Progenitor cell of endocrine pancreas (in vitro differentiated cells): ENCODE data around the gene GAB2. TPM values are rescaled to one million over a fixed set of nuclear protein-coding genes. Genes with fewer than 3 reads are reported as not detected.

Source experiments
- DNase-seq: peaks from one replicate; pipeline ENCODE4 v3.0.0; 2021; ENCODE audit warnings: low spot score; ENCODE audit not compliant: unreplicated experiment
- H3K27ac Mint-ChIP-seq: 2 replicates; pipeline ENCODE4 v1.8.0; 2021; ENCODE audit warnings: mild to moderate bottlenecking, moderate library complexity, mixed read lengths
- H3K27me3 Mint-ChIP-seq: 2 replicates; pipeline ENCODE4 v1.8.0; 2021; ENCODE audit warnings: mixed read lengths
- H3K36me3 Mint-ChIP-seq: 2 replicates; pipeline ENCODE4 v1.8.0; 2022; ENCODE audit warnings: mixed read lengths; ENCODE audit not compliant: insufficient read depth
- H3K4me1 Mint-ChIP-seq: 2 replicates; pipeline ENCODE4 v1.8.0; 2021; ENCODE audit warnings: low read depth, mixed read lengths
- H3K4me3 Mint-ChIP-seq: 2 replicates; pipeline ENCODE4 v1.8.0; 2021; ENCODE audit warnings: low read depth, mild to moderate bottlenecking, moderate library complexity, mixed read lengths
- H3K9me3 Mint-ChIP-seq: 2 replicates; pipeline ENCODE4 v1.8.0; 2021; ENCODE audit warnings: low read depth, mixed read lengths
- total RNA-seq: library from RNA; stranded (reverse); gene quantifications from 2 replicates; pipeline ENCODE4 v1.2.1, GENCODE V29; 2021
- TF ChIP-seq, protein P1 (sequence below): fragments of 200-600 bp; sonication (generic); IDR thresholded peaks from one replicate; pipeline ENCODE4 v1.5.0; 2021; ENCODE audit warnings: antibody characterized with exemption, mild to moderate bottlenecking; ENCODE audit not compliant: unreplicated experiment

GAB2 gene
- total RNA-seq, 1 donor from 2014 or later: 37.6 TPM

GRCh38 chr11:78311702-78312371 is 105.8 kb downstream of the GAB2 start:
- TF ChIP-seq, protein P1, sequence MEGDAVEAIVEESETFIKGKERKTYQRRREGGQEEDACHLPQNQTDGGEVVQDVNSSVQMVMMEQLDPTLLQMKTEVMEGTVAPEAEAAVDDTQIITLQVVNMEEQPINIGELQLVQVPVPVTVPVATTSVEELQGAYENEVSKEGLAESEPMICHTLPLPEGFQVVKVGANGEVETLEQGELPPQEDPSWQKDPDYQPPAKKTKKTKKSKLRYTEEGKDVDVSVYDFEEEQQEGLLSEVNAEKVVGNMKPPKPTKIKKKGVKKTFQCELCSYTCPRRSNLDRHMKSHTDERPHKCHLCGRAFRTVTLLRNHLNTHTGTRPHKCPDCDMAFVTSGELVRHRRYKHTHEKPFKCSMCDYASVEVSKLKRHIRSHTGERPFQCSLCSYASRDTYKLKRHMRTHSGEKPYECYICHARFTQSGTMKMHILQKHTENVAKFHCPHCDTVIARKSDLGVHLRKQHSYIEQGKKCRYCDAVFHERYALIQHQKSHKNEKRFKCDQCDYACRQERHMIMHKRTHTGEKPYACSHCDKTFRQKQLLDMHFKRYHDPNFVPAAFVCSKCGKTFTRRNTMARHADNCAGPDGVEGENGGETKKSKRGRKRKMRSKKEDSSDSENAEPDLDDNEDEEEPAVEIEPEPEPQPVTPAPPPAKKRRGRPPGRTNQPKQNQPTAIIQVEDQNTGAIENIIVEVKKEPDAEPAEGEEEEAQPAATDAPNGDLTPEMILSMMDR: no peak
- peaks cover 17% of the 10 kb centered on the region for H3K4me1 Mint-ChIP-seq
- no peaks in the 10 kb centered on the region for H3K27me3 Mint-ChIP-seq
- H3K4me3 Mint-ChIP-seq: no peak overlapping the region
- DNase-seq: no peak
- no peaks in the 10 kb centered on the region for H3K9me3 Mint-ChIP-seq
- no peaks in the 10 kb centered on the region for H3K36me3 Mint-ChIP-seq
- H3K27ac Mint-ChIP-seq: no peak overlapping the region

GRCh38 chr11:78310500-78310909 is 107.1 kb downstream of the GAB2 start:
- H3K27ac Mint-ChIP-seq: no peak overlapping the region
- H3K36me3 Mint-ChIP-seq: no peaks in the 10 kb centered on the region
- H3K4me3 Mint-ChIP-seq: no peak overlapping the region
- H3K9me3 Mint-ChIP-seq: no peaks in the 10 kb centered on the region
- TF ChIP-seq, protein P1: no peak
- H3K27me3 Mint-ChIP-seq: no peaks in the 10 kb centered on the region
- DNase-seq: no peak
- peaks cover 17% of the 10 kb centered on the region for H3K4me1 Mint-ChIP-seq

DNA sequence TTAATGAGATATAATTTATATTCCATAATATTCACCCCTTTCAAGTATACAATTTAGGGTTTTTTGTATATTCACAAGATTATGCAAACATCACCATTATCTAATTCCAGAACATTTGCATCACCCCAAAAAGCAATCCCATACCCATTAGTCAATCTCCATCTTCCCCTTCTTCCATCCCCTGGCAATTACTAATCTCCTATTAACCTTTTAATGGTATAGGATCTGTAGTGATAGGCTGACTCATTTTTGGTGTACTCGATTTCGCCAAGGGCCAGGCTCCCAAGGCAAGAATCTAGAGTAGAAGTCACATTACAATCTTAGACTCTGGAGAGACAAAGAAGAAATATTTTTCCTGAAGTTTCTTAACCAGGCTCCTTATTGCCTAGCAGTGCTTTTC is 113.4 kb downstream of the GAB2 start:
- Mint-ChIP-seq H3K27ac (no peak overlapping the region), H3K36me3 (peaks cover 3% of the 10 kb centered on the region), H3K4me1 (peaks cover 3% of the 10 kb centered on the region), H3K4me3 (no peak overlapping the region), H3K27me3 (no peaks in the 10 kb centered on the region), H3K9me3 (peaks cover 7% of the 10 kb centered on the region)
- TF ChIP-seq, protein P1: no peak
- no peak for DNase-seq

DNA sequence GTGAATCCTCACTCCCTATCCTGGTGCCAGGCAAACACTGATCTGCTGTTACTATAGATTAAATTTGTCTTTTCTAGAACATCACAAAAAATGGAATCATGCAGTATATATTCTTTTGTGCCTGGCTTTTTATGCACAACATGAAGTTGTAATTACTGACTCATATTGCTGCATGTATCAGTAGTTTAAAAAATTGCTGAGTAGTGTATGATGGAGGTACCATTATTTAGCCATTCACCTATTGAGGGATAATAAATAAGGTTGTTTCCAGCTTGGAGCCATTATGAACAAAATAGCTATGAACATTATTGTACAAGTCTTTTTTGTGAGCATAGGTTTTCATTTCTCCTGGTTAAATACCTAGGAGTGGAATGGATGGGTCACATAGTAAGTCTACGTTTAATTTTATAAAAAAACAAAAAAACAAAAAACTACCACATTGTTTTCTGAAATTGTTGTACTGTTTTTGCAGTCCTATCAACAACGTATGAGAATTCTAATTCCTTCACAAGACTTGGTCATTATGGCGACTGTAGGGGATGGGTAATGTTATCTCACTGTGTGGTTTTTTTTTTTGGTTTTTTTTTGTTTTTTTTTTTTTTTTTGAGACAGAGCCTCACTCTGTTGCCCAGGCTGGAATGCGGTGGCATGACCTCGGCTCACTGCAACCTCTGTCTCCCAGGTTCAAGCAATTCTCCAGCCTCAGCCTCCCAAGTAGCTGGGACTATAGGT is 117.3 kb downstream of the GAB2 start:
- Mint-ChIP-seq H3K27me3 (no peaks in the 10 kb centered on the region), H3K27ac (no peak overlapping the region), H3K9me3 (peaks cover 7% of the 10 kb centered on the region), H3K4me3 (no peak overlapping the region), H3K36me3 (peaks cover 4% of the 10 kb centered on the region), H3K4me1 (peaks cover 21% of the 10 kb centered on the region)
- TF ChIP-seq, protein P1: no peak
- DNase-seq: no peak

DNA sequence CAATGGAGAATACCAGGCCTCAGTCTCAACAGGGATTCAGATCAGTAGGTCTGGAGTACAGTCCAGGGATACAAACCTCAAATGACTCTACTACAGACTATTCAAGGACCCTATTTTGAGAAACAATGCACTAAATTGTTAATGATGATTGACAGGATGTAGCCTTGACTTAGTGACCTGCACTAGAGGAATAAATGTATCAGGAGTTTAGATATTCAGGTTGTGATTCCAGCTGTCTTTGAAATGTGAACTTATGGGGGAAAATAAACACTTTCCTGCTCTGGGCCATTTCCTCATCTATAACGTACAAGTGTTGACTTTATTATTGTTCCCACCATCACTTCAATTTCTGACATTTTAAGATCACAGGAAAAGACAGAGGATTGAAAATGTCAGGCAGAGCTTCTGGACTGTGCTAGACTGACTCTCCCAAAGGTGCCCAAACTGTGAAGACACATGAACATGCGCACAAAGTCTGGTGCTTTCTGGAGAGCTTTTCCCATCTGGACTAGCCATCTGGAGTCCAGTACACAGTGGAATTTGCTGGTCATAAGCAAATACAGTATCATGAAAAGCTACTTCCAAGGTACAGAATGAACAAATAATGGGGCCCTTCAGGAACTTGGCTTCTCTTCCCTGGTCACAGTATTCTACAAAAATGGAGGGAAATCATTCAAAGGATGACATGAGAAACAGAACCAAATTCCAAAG is 118.5 kb downstream of the GAB2 start:
- Mint-ChIP-seq H3K4me1 (peaks cover 26% of the 10 kb centered on the region), H3K4me3 (no peak overlapping the region), H3K36me3 (peaks cover 4% of the 10 kb centered on the region), H3K9me3 (peaks cover 7% of the 10 kb centered on the region), H3K27ac (no peak overlapping the region), H3K27me3 (no peaks in the 10 kb centered on the region)
- DNase-seq: no peak
- TF ChIP-seq, protein P1: no peak
